GM12801 (cell line): Measurements from ENCODE around the gene CPT1C.

ENCODE experiments used
- CTCF ChIP-seq: IDR thresholded peaks from one replicate; pipeline ENCODE4 v1.5.1; 2011; ENCODE audit warnings: control low read depth; ENCODE audit not compliant: insufficient read length; ENCODE audit errors: extremely low read depth

The CPT1C gene

DNA sequence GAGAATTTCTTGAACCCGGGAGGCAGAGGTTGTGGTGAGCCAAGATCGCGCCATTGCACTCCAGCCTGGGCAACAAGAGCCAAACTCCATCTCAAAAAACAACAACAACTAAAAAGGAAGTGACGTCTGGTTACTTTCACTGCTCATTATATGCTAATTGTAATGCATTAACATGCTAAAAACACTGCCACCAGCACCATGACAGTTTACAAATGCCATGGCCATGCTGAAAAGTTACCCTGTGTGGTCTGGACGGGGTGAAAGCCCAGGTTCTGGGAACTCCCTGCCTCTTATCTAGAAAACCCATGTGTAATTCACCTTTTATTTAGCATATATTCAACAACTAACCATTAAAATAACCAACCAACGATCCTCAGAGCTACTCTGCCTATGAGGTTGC lies 28.1 kb downstream of the CPT1C start:
- no peak for TF ChIP-seq CTCF

DNA sequence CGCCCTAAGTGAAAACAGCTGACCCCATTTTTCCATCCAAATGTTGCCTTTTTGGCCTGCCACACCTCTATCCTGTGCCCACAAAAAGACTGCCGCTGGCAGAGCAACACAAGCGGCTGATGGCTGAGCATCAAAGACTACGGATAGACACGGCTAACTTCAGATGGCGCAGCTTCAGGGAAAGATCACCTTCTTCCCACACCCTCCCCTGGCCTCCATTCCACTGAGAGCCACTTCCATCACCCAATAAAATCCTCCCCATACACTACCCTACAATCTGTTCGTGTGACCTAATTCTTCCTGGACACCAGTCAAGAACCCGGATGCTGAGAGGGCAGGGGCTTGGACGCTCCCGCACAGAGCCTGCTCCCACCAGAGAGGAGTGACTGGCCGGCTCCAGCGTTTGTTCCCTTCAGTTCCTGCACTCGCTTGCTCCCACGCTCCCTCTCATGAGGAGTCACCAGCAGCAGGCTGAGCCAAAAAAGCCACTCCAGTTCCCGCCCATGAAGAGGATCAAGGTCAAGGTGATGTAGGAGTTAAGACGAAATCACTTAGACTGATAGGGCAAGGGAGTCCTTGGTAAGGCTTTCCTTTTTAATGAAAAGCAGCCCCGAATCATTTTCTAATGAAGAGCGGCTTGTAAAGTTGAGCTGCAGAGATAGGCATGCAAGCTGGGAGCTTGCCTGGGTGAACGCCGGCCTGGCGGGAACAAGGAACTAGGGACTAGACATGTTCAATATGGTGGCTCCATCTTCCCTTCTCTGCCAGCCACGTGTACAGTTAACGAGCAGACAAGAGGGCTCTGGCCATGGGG lies 36.5 kb downstream of the CPT1C start:
- TF ChIP-seq CTCF: no peak

DNA sequence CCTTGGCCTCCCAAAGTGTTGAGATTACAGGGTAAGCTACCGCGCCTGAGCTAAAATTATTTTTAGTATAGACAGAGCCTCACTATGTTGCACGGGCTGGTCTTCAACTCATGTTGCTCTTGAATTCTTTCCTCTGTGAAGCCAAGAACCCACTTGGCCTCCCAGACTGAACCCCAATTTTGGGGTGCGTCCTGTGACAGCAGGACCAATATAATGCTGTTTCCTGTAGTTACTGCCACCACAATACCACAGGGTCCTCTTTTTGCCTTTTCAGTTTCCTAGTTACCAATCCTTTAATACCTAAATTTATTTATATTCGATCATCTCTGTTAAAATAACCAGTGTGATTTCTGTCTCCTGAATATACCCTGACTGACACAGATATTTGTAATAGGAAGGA lies 39.2 kb downstream of the CPT1C start:
- no peak for TF ChIP-seq CTCF

GRCh38 chr19:49738268-49738667 lies 47.4 kb downstream of the CPT1C start:
- TF ChIP-seq CTCF: no peak

DNA sequence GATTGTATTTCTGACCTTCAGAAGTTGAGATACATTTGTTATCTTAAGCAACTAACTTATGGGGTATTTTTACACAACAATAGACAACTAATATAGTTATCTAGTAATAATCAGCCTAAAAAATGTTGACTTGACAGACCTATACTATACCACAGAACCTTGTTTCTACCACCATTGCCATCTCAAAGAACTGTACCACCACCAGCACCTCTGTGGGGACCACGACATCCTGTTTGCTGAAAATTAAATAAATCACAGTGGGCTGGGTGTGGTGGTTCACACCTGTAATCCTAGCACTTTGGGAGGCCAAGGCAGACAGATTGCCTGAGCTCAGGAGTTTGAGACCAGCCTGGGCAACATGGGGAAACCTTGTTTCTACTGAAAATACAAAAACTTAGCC lies 48.2 kb downstream of the CPT1C start:
- TF ChIP-seq CTCF: no peak

DNA sequence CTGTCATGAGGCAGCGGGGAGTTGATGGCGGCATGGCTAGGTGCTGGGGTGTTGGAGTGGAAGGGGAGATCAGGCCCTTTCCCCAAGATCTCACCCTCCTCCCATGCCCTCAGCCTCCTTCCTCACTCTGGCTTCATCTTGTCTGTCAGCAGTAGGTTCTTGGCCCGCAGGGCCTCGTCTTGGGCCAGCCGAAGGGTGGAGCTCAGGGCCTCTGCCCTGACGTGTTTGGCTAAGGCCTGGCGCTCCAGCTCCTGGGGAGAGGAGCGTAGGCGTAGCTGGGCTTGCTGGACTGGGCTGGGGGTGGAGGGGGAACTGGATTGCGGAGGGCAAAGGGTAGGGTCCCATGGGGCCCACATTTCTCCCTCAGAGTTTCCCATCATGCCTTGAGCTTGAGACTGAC lies 49.0 kb downstream of the CPT1C start:
- TF ChIP-seq CTCF: no peak

- no peak for TF ChIP-seq CTCF
Measured at GRCh38 chr19:49741210-49741844, 50.4 kb downstream of the CPT1C start.
